CD4-positive, alpha-beta T cell (primary cell): Measurements from ENCODE around the gene OTOP3. TPM values are rescaled to one million over a fixed set of nuclear protein-coding genes. Genes with fewer than 3 reads are reported as not detected.
"Not testable (repeated sequence)": the region's sequence is repeated elsewhere in the genome, so short reads cannot be mapped to it uniquely, and the experiment has no call there.

Experiments used
- ATAC-seq: fragments of 200-7000 bp; cut with Tn5 transposase; one replicate; pipeline ENCODE4 v1.10.0; 2022; ENCODE audit warnings: mild to moderate bottlenecking; ENCODE audit not compliant: poor library complexity
- CTCF ChIA-PET: fragments of 350-600 bp; sonication (Branson Sonifier 250); formaldehyde crosslinking; loops from one replicate; lab custom pipeline; 2021; ENCODE audit warnings: antibody characterized with exemption, inconsistent platforms; lab: Charles Lee
- POLR2A ChIA-PET: fragments of 350-600 bp; sonication (Branson Sonifier 250); formaldehyde crosslinking; loops from one replicate; lab custom pipeline; 2021; ENCODE audit warnings: antibody characterized with exemption, inconsistent platforms; lab: Charles Lee
- DNase-seq, 14 experiments: peaks; one replicate each; pipeline ENCODE4 v3.0.0-alpha.2; 2013 to 2020; ENCODE audit warnings: mixed read lengths in 2 of 14
- H3K27ac ChIP-seq, 2 donors: one replicate each; pipeline versions ENCODE4 v1.5.1 to v1.7.0; 2013; ENCODE audit warnings: low read length in 2 of 2, low read depth in 1 of 2, mild to moderate bottlenecking in 1 of 2
- H3K27me3 ChIP-seq, 2 experiments: 1 replicate in 1 of 2; 2 replicates in 1 of 2; pipeline versions ENCODE4 v1.6.1 to v1.7.0; 2013; ENCODE audit warnings: low read length in 2 of 2, control low read depth in 1 of 2, mild to moderate bottlenecking in 1 of 2, moderate library complexity in 1 of 2; ENCODE audit not compliant: insufficient read depth in 2 of 2, control insufficient read depth in 1 of 2
- H3K36me3 ChIP-seq: one replicate; pipeline ENCODE4 v1.6.1; 2013; ENCODE audit warnings: low read length, control low read depth; ENCODE audit not compliant: insufficient read depth
- H3K4me1 ChIP-seq: one replicate; pipeline ENCODE4 v1.6.1; 2013; ENCODE audit warnings: low read length, control low read depth; ENCODE audit not compliant: insufficient read depth
- H3K4me3 ChIP-seq: one replicate; pipeline ENCODE4 v1.5.1; 2013; ENCODE audit warnings: mild to moderate bottlenecking, low read length, moderate library complexity
- H3K9me3 ChIP-seq, 2 experiments: 1 replicate in 1 of 2; 2 replicates in 1 of 2; pipeline versions ENCODE4 v1.6.1 to v1.7.0; 2013; ENCODE audit warnings: low read length in 2 of 2, mild to moderate bottlenecking in 2 of 2, control low read depth in 1 of 2, moderate library complexity in 1 of 2; ENCODE audit not compliant: control insufficient read depth in 1 of 2, insufficient read depth in 1 of 2
- H3K27ac Mint-ChIP-seq: one replicate; pipeline ENCODE4 v1.8.0; 2020; ENCODE audit warnings: mixed read lengths
- H3K27me3 Mint-ChIP-seq: one replicate; pipeline ENCODE4 v1.8.0; 2021; ENCODE audit warnings: mixed read lengths
- H3K36me3 Mint-ChIP-seq: one replicate; pipeline ENCODE4 v1.8.0; 2021; ENCODE audit warnings: low read depth, mixed read lengths
- H3K4me1 Mint-ChIP-seq: one replicate; pipeline ENCODE4 v1.8.0; 2021; ENCODE audit warnings: low read depth, mixed read lengths
- H3K4me3 Mint-ChIP-seq: one replicate; pipeline ENCODE4 v1.8.0; 2020; ENCODE audit warnings: mild to moderate bottlenecking, mixed read lengths
- H3K9me3 Mint-ChIP-seq: one replicate; pipeline ENCODE4 v1.8.0; 2020; ENCODE audit warnings: mixed read lengths
- intact Hi-C, 2 experiments: fragments of 100-400 bp; cut with DNase I in 1 of 2; cut with micrococcal nuclease in 1 of 2; formaldehyde crosslinking; loops; one replicate each; pipeline versions ENCODE4 v1.15.1 to v1.9.0; 2023 to 2025; cut with DNase I, micrococcal nuclease
- total RNA-seq, 174 experiments: library from RNA in 2 of 174; stranded (reverse) in 2 of 174; gene quantifications; one replicate each; pipeline ENCODE4 v1.2.3 and lab custom pipeline; 2021 to 2026
- TF ChIP-seq, protein P1 (sequence below): fragments of 200-600 bp; IDR thresholded peaks from one replicate; pipeline ENCODE4 v1.8.0; 2022; ENCODE audit warnings: antibody characterized with exemption, mild to moderate bottlenecking

Gene OTOP3
- total RNA-seq, 2 experiments from 2014 or later, result not detected

DNA sequence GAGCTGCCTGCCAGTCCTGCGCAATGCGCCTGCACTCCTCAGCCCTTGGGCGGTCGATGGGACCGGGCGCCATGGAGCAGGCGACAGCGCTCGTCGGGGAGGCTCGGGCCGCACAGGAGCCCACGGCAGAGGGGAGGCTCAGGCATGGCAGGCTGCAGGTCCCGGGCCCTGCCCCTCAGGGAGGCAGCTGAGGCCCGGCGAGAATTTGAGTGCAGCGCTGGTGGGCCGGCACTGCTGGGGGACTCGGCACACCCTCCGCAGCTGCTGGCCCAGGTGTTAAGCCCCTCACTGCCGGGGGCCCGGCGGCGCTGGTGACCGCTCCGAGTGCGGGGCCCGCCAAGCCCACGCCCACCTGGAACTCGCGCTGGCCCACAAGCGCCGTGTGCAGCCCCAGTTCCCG lies 28.7 kb upstream of the OTOP3 start:
- H3K9me3 Mint-ChIP-seq, result no peaks in the 10 kb centered on the region
- POLR2A ChIA-PET, result no interaction called here

DNA sequence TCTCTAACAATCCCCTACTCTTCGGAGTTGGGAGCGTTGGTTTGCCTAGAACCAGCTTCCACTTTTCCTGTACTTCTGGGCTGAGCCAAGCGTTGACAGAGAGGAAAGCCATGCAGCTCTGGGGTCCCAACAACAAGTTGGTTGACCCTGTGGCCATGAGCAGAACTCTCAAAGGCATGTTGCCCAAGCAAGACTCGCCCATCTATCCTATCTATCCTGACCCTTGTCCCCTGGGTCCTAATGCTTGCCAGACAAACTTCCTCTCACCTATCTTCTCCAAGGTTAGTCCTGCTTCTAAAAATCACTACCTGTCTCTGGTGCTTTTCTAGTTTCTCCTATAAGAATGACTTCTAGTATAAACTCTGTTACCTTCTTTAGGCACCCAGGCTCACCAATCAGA lies 26.6 kb upstream of the OTOP3 start:
- H3K4me3 Mint-ChIP-seq, H3K27me3 Mint-ChIP-seq, H3K27ac Mint-ChIP-seq, CTCF ChIA-PET, H3K36me3 Mint-ChIP-seq, POLR2A ChIA-PET, H3K9me3 Mint-ChIP-seq, DNase-seq, H3K27me3 ChIP-seq, H3K4me1 ChIP-seq, H3K9me3 ChIP-seq, H3K27ac ChIP-seq, H3K36me3 ChIP-seq, H3K4me3 ChIP-seq, H3K4me1 Mint-ChIP-seq, intact Hi-C loops, ATAC-seq: not testable (repeated sequence)

More for the DNA sequence above, 28.7 kb upstream of the OTOP3 start:
- Mint-ChIP-seq H3K4me1 (no peaks in the 10 kb centered on the region), H3K27ac (no peak overlapping the region), H3K27me3 (peaks cover 1% of the 10 kb centered on the region), H3K36me3 (no peaks in the 10 kb centered on the region), H3K4me3 (no peak overlapping the region)
- no peak overlapping the region for H3K4me3 ChIP-seq
- CTCF ChIA-PET, result no interaction called here
- TF ChIP-seq, protein P1, sequence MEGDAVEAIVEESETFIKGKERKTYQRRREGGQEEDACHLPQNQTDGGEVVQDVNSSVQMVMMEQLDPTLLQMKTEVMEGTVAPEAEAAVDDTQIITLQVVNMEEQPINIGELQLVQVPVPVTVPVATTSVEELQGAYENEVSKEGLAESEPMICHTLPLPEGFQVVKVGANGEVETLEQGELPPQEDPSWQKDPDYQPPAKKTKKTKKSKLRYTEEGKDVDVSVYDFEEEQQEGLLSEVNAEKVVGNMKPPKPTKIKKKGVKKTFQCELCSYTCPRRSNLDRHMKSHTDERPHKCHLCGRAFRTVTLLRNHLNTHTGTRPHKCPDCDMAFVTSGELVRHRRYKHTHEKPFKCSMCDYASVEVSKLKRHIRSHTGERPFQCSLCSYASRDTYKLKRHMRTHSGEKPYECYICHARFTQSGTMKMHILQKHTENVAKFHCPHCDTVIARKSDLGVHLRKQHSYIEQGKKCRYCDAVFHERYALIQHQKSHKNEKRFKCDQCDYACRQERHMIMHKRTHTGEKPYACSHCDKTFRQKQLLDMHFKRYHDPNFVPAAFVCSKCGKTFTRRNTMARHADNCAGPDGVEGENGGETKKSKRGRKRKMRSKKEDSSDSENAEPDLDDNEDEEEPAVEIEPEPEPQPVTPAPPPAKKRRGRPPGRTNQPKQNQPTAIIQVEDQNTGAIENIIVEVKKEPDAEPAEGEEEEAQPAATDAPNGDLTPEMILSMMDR, result no peak
- H3K4me1 ChIP-seq, result no peaks in the 10 kb centered on the region
- DNase-seq, result no peak
- H3K27me3 ChIP-seq, result peaks cover 7 to 11% of the 10 kb centered on the region in 2 experiments
- H3K27ac ChIP-seq, result no peak overlapping the region
- intact Hi-C loops, result no loop called here
- H3K9me3 ChIP-seq, result peaks cover 0 to 4% of the 10 kb centered on the region in 2 experiments
- ATAC-seq, result no peak
- H3K36me3 ChIP-seq, result no peaks in the 10 kb centered on the region

DNA sequence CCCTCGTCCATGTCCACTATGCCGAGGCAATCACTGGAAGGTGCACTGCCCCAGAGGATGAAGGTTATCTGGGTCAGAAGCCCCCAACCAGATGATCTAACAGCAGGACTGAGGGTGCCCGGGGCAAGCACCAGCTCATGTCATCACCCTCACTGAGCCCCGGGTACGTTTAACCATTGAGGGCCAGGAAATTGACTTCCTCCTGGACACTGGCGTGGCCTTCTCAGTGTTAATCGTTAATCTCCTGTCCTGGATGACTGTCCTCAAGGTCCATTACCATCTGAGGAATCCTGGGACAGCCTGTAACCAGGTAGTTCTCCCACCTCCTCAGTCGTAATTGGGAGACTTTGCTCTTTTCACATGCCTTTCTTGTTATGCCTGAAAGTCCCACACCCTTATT lies 24.3 kb upstream of the OTOP3 start:
- H3K27ac Mint-ChIP-seq, H3K4me1 ChIP-seq, DNase-seq, intact Hi-C loops, H3K9me3 ChIP-seq, ATAC-seq, H3K27ac ChIP-seq, H3K4me1 Mint-ChIP-seq, H3K27me3 Mint-ChIP-seq, H3K4me3 Mint-ChIP-seq, H3K27me3 ChIP-seq, H3K36me3 Mint-ChIP-seq, CTCF ChIA-PET, H3K4me3 ChIP-seq, POLR2A ChIA-PET, H3K9me3 Mint-ChIP-seq, H3K36me3 ChIP-seq: not testable (repeated sequence)

DNA sequence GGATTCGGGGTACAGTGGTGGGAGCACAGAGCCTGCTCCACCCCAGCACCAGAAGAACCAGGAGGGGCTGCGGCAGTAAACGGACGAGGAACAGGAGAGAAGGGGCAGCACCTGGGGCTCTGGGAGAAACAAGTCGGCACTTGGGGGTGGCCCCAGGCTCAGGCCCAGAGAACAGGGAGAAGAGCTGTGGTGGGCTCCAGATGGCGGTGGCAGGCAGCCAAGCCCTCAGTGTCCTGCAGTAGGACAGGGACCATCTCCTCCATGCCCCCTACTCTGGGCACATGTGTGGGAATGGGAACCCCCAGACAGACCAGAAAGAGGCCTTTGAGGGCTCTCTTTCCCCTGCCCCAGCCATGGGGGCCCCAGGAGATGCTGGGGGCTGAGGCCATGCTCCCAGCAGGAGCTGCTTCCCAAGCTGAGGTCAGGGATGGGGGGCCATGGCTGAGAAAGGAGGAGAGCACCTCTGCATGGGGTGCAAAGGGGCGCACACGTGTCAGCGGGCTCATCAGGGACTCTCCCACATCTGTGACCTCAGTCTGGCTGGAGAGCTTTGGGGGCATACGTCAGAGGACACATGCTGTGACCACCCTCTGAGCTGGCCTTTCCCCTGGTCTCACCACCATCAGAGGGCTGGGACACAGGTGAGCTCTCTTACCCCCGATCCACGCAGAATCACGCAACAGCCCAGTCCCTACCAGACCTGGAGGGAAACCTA lies 19.4 kb upstream of the OTOP3 start:
- intact Hi-C loops, result no loop called here
- DNase-seq (no peak), ATAC-seq (no peak)
- CTCF ChIA-PET, result no interaction called here
- H3K36me3 Mint-ChIP-seq, result no peaks in the 10 kb centered on the region
- Histone ChIP-seq H3K9me3 (no peaks in the 10 kb centered on the region), H3K27ac (no peak overlapping the region), H3K4me1 (peaks cover 6% of the 10 kb centered on the region), H3K27me3 (peaks cover 7 to 12% of the 10 kb centered on the region in 2 experiments), H3K36me3 (no peaks in the 10 kb centered on the region), H3K4me3 (no peak overlapping the region)
- H3K9me3 Mint-ChIP-seq, result no peaks in the 10 kb centered on the region
- H3K4me3 Mint-ChIP-seq, result no peak overlapping the region
- H3K27ac Mint-ChIP-seq, result no peak overlapping the region
- TF ChIP-seq, protein P1, result no peak
- peaks cover 27% of the 10 kb centered on the region for H3K27me3 Mint-ChIP-seq
- H3K4me1 Mint-ChIP-seq, result no peaks in the 10 kb centered on the region
- POLR2A ChIA-PET, result no interaction called here
